ENCODE results near the gene GPR75.

DNA sequence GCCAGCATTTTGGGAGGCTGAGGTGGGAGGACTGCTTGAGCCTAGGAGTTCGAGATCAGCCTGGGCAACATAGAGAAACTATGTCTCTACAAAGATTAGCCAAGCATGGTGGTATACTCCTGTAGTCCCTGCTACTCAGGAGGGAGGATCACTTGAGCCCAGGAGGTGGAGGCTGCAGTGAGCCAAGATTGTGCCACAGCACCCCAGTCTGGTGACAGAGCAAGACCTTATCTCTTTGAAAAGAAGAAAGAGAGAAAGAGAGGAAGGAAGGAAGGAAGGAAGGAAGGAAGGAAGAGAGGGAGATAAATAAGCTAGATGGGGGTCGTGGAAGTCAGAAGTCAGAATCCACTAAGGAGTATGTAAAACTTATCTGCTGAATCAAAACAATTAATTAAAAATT is 16.2 kb downstream of the GPR75 start:
- TF ChIP-seq SP1 (IDR thresholded peaks at IDR 0.05; ENCODE audit: low read depth, low read length) (no peak), SP4 (IDR thresholded peaks at IDR 0.05; ENCODE audit: low read length) (no peak), POLR2AphosphoS5 (IDR thresholded peaks at IDR 0.05; ENCODE audit: low read depth, low read length) (no peak), HDAC2 (IDR thresholded peaks at IDR 0.05; ENCODE audit: borderline replicate concordance in 1 of 2, low read depth in 2 of 2, low read length in 2 of 2) (no peak), RAD21 (IDR thresholded peaks at IDR 0.05 in 1 of 2, conservative IDR thresholded peaks at IDR 0.05 in 1 of 2; ENCODE audit: low read depth in 2 of 2, low read length in 2 of 2) (no peak; a peak in 1 of 4 replicates), SIRT6 (IDR thresholded peaks at IDR 0.05; ENCODE audit: low read length) (no peak)
- TF ChIP-seq, protein P1, sequence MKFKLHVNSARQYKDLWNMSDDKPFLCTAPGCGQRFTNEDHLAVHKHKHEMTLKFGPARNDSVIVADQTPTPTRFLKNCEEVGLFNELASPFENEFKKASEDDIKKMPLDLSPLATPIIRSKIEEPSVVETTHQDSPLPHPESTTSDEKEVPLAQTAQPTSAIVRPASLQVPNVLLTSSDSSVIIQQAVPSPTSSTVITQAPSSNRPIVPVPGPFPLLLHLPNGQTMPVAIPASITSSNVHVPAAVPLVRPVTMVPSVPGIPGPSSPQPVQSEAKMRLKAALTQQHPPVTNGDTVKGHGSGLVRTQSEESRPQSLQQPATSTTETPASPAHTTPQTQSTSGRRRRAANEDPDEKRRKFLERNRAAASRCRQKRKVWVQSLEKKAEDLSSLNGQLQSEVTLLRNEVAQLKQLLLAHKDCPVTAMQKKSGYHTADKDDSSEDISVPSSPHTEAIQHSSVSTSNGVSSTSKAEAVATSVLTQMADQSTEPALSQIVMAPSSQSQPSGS (IDR thresholded peaks at IDR 0.05; ENCODE audit: low read length), result no peak
- TF ChIP-seq, protein P2, sequence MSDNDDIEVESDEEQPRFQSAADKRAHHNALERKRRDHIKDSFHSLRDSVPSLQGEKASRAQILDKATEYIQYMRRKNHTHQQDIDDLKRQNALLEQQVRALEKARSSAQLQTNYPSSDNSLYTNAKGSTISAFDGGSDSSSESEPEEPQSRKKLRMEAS (IDR thresholded peaks at IDR 0.05), result no peak
- TF ChIP-seq, protein P3, sequence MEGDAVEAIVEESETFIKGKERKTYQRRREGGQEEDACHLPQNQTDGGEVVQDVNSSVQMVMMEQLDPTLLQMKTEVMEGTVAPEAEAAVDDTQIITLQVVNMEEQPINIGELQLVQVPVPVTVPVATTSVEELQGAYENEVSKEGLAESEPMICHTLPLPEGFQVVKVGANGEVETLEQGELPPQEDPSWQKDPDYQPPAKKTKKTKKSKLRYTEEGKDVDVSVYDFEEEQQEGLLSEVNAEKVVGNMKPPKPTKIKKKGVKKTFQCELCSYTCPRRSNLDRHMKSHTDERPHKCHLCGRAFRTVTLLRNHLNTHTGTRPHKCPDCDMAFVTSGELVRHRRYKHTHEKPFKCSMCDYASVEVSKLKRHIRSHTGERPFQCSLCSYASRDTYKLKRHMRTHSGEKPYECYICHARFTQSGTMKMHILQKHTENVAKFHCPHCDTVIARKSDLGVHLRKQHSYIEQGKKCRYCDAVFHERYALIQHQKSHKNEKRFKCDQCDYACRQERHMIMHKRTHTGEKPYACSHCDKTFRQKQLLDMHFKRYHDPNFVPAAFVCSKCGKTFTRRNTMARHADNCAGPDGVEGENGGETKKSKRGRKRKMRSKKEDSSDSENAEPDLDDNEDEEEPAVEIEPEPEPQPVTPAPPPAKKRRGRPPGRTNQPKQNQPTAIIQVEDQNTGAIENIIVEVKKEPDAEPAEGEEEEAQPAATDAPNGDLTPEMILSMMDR (IDR thresholded peaks at IDR 0.05; ENCODE audit: control extremely low read depth in 1 of 3, insufficient read depth in 1 of 3, low read depth in 1 of 3, low read length in 3 of 3), result no peak

Data from H1 (cell line).